ENCODE data around the gene LDLRAD4. TPM values are rescaled to one million over a fixed set of nuclear protein-coding genes. Genes with fewer than 3 reads are reported as not detected.

The LDLRAD4 gene
- polyA plus RNA-seq, 3 donors from 2014 or later = 4.8 to 11.3 (median 9.6) TPM

DNA sequence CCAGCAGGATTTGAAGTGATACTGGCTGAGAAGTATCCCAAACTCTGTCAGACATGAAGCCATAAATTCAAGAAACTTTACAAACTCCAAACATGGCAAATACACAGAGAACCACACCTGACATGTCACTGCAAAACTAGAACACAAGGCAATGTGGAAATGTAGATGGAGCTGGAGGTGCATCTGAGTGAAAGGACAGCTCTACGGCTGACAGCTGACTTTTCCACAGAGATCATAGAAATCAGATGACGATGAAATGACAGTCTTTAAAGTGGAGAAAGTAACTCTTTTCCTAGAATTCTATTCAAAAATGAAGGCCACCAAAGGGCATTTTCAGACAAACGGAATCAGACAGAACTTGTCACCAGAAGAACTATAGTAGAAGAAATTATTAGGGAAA lies 97.5 kb downstream of the LDLRAD4 start:
- no peak overlapping the region for H3K27ac Mint-ChIP-seq
- H3K27me3 Mint-ChIP-seq (ENCODE audit: low read depth in 3 of 3) = peaks cover 7 to 10% (median 8%) of the 10 kb centered on the region in 3 donors
- H3K4me1 Mint-ChIP-seq = peaks cover 1 to 10% of the 10 kb centered on the region in 2 donors

DNA sequence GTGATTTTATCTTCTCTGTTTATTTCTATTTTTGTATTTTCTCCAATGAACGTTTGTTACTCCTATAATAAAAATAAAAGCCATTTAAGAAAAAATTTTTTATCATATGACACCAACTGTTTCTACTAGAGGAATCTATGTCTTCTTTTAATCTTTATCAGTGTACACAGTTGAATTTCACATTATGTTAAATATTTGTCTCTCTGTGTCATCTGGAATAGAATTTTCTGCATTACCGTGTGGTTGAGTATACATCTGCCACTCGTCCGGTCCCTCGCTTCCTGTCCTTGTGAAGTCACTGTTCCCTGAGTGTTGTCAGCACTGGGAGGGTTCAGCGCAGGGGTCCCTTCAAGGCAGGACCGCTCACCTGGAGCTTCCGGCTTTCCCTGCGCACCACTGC lies 99.2 kb downstream of the LDLRAD4 start:
- Mint-ChIP-seq H3K9me3 (peaks cover 1 to 14% (median 3%) of the 10 kb centered on the region in 6 donors), H3K36me3 (peaks cover 0 to 3% (median 0%) of the 10 kb centered on the region in 3 donors), H3K4me1 (peaks cover 1 to 10% of the 10 kb centered on the region in 2 donors), H3K27me3 (ENCODE audit: low read depth in 3 of 3) (peaks cover 8 to 11% (median 10%) of the 10 kb centered on the region in 3 donors), H3K4me3 (no peak overlapping the region), H3K27ac (no peak overlapping the region)
- DNase-seq = no peak

More for the DNA sequence above, 97.5 kb downstream of the LDLRAD4 start:
- no peak for DNase-seq
- Mint-ChIP-seq H3K36me3 (peaks cover 0 to 3% (median 0%) of the 10 kb centered on the region in 3 donors), H3K9me3 (peaks cover 1 to 14% (median 3%) of the 10 kb centered on the region in 6 donors), H3K4me3 (no peak overlapping the region)

DNA sequence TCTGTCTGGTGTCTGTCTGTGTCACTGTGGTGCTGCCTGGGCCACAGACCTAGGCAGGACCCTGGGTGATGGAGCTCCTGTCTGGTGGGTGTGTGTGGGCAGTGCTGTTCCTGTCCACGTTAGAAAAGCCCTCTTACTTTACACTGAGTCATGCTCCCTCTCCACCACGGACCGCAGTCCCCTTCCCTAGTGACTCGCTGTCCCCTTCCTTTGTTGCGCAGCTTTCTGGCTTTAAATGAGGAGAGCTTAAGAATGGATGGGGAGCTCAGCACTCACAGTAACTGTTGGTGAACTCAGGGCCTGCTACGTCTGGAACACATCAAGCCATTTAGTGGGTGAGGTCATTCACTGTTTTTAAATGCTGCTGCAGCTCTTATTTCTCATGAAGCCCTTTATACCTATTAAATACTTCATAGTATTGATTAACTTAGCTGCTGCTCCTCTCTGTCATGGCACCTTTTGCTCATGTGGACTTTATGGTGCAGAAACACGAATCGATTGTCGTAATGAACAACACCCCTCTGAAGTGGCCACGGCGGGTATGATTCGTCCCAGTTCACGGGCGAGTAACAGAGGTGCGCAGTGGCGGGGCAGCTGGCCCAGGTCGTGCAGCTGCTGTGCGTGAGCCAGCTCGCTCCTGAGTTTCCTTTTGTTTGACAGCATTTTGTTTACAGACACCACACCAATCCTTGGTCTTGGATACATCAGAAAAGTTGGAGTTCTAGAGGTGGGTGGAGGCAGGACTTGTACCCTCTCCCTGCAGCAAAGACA lies 100.4 kb downstream of the LDLRAD4 start:
- DNase-seq = no peak
- H3K27ac Mint-ChIP-seq = no peak overlapping the region
- peaks cover 0 to under 1% of the 10 kb centered on the region in 2 donors for H3K4me1 Mint-ChIP-seq
- H3K9me3 Mint-ChIP-seq = peaks cover 1 to 14% (median 3%) of the 10 kb centered on the region in 6 donors
- H3K4me3 Mint-ChIP-seq = no peak overlapping the region
- H3K27me3 Mint-ChIP-seq (ENCODE audit: low read depth in 3 of 3) = peaks cover 8 to 11% (median 10%) of the 10 kb centered on the region in 3 donors
- H3K36me3 Mint-ChIP-seq = peaks cover 0 to 3% (median 0%) of the 10 kb centered on the region in 3 donors

DNA sequence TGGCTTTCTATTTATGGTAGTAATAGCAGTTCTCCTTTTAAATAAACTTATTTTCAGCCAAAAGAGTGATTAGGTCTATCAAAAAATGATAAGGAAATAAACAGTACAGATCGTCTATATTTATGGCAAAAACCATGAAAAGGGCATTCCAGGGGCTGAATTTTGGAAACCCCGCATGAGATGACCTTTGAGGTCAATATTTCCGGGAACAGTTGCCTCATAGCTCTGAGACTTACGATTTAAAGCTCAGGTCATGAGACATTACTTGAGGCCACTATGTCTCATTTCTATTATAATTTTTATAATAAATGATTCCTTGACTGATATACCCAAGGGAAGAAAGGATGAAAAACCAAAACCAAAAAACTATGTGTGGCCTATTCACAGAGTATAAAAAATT lies 101.1 kb downstream of the LDLRAD4 start:
- peaks cover 0 to 3% (median 0%) of the 10 kb centered on the region in 3 donors for H3K36me3 Mint-ChIP-seq
- peaks cover 7 to 11% (median 8%) of the 10 kb centered on the region in 3 donors for H3K27me3 Mint-ChIP-seq (ENCODE audit: low read depth in 3 of 3)
- DNase-seq = no peak
- H3K4me1 Mint-ChIP-seq = no peaks in the 10 kb centered on the region
- H3K4me3 Mint-ChIP-seq = no peak overlapping the region
- H3K27ac Mint-ChIP-seq = no peak overlapping the region
- H3K9me3 Mint-ChIP-seq = peaks cover 1 to 11% (median 3%) of the 10 kb centered on the region in 6 donors

DNA sequence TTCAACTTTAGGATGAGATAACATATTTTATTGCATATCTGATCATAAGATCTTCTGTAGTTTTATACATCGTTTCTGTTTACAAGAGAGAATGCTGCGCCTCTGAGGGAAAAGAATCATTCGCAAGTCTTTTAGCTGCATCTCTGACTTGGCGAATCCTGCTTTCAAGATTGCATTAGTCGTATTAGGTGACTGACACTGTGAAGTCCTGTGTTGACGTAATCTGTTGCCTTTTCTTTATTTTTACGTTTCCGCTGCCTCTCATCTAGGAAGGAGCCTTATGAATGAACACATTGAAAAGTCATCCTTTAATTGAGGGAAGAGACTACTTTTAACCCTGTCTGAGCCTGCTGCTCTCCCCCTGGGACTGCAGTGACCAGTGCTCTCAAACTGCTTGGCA lies 101.5 kb downstream of the LDLRAD4 start:
- peaks cover 1 to 9% (median 3%) of the 10 kb centered on the region in 6 donors for H3K9me3 Mint-ChIP-seq
- peaks cover 4 to 11% (median 8%) of the 10 kb centered on the region in 3 donors for H3K27me3 Mint-ChIP-seq (ENCODE audit: low read depth in 3 of 3)
- peaks cover 0 to 3% (median 0%) of the 10 kb centered on the region in 3 donors for H3K36me3 Mint-ChIP-seq
- H3K4me3 Mint-ChIP-seq = no peak overlapping the region
- no peak overlapping the region for H3K27ac Mint-ChIP-seq
- no peaks in the 10 kb centered on the region for H3K4me1 Mint-ChIP-seq
- DNase-seq = no peak

DNA sequence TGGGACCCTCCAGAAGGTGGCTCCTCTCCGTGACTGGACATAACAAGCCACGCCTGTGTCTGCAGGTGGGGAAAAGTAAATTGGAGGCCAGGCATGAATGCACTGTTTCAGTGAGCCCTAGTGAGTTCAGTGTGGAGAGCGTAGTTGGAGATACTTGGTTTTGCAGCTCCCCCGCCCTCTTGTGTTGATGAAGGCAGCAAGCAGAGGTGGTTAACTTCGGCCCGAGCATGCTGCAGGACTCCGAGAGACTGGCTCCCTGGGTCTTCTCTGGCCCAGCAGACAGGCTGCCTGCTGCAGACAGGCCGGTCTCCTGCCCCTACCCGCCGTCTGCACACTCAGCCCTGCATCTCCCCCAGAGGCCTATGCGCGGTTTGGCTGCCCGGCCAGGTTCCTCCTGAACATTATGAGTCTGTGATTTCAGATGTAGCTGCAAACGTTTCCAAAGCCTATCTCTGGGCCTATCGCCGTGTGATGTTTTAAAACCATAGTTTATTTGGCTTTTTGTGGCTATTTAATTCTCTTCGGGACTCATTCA lies 102.4 kb downstream of the LDLRAD4 start:
- peaks cover 0 to 5% (median under 1%) of the 10 kb centered on the region in 6 donors for H3K9me3 Mint-ChIP-seq
- no peaks in the 10 kb centered on the region for H3K36me3 Mint-ChIP-seq
- peaks cover 2 to 7% (median 6%) of the 10 kb centered on the region in 3 donors for H3K27me3 Mint-ChIP-seq (ENCODE audit: low read depth in 3 of 3)
- no peaks in the 10 kb centered on the region for H3K4me1 Mint-ChIP-seq
- no peak for DNase-seq
- no peak overlapping the region for H3K4me3 Mint-ChIP-seq
- no peak overlapping the region for H3K27ac Mint-ChIP-seq

DNA sequence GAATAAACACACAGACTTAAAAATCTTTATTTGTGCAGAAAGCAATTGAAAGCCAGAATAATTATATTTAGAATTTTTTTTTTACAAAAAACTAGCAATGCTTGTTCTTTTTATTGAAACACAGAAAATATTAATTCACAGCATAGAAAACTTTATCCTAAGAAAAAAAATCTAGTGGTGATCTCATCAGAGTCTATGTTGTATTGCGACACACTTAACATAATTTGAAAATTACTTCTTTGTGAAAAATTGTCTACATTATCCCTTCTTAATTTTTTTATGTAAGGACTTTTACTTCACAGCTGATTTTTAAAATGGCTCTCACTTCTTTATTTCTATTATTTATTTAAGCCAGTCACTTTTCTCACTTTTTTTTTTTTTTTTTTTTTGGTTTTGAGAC lies 103.4 kb downstream of the LDLRAD4 start:
- DNase-seq = no peak
- H3K4me3 Mint-ChIP-seq = no peak overlapping the region
- H3K27ac Mint-ChIP-seq = no peak overlapping the region
- peaks cover 0 to 2% (median 0%) of the 10 kb centered on the region in 6 donors for H3K9me3 Mint-ChIP-seq
- no peaks in the 10 kb centered on the region for H3K36me3 Mint-ChIP-seq
- H3K27me3 Mint-ChIP-seq (ENCODE audit: low read depth in 3 of 3) = peaks cover 0 to 6% (median 6%) of the 10 kb centered on the region in 3 donors
- no peaks in the 10 kb centered on the region for H3K4me1 Mint-ChIP-seq

DNA sequence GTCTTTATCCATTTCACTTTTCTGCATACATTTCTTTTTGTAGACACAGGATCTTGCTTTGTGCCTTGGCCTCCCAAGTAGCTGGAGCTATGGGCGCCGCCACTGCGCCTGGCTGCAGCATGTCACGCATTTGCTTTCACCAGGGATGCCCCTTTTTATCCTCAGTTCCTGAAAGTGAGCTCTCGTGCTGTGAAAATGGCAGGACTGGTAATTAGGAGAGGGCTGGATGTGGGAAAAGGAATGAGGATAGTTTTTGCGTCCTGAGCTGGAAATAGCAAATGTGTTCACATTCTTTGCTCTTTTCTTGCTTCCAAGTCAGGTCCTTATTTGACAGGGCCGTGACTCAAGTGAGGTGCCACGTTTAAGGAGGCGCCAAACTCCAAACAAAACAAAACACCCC lies 104.6 kb downstream of the LDLRAD4 start:
- Mint-ChIP-seq H3K27ac (no peak overlapping the region), H3K9me3 (peaks cover 0 to 2% (median 0%) of the 10 kb centered on the region in 6 donors), H3K36me3 (no peaks in the 10 kb centered on the region), H3K27me3 (ENCODE audit: low read depth in 3 of 3) (peaks cover 0 to 6% (median 3%) of the 10 kb centered on the region in 3 donors), H3K4me3 (no peak overlapping the region), H3K4me1 (no peaks in the 10 kb centered on the region)
- DNase-seq = no peak

DNA sequence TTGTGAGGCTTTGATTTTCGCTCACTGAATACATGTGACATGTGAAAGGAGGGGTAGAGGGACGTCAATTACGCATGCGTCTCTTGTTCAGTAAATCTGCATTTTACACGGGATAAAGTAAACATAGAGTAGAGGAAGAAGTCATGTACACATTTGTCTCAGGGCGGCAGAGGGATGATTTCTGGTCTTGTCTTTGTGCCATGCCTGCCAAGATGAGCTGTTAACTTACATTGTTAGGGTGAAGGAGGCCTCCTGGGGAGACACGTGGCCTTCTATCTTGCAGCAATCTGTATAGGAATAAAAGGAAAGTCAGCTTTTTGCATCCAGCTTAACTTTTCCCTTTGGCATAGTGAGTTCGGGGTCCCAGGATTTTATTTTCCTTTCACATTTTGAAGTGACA lies 106.3 kb downstream of the LDLRAD4 start:
- Mint-ChIP-seq H3K4me3 (no peak overlapping the region), H3K36me3 (no peaks in the 10 kb centered on the region), H3K27me3 (ENCODE audit: low read depth in 3 of 3) (peaks cover 0 to 5% (median 0%) of the 10 kb centered on the region in 3 donors), H3K9me3 (peaks cover 0 to 2% (median 0%) of the 10 kb centered on the region in 6 donors), H3K4me1 (no peaks in the 10 kb centered on the region), H3K27ac (no peak overlapping the region)
- DNase-seq = no peak

DNA sequence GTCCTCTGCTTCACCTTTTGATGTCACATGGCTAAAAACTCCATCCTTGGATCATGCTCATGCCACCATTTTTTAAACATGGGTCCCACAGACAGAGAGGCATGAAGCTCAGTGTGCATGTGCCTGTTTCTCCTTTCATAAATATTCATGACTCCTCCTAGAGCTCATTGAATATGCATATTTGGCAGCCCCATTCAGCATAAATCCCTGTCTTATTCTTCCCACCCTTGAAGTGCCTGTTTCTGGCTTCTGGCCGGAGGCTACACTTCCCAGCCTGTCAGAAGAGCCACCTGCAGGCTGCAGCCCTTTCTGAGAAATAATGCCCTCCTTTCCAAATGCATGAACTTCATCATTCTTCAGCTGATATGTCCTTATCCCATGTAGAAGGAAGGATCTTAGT lies 109.7 kb downstream of the LDLRAD4 start:
- Mint-ChIP-seq H3K9me3 (peaks cover 0 to 2% (median 0%) of the 10 kb centered on the region in 6 donors), H3K27ac (no peak overlapping the region), H3K4me3 (no peak overlapping the region), H3K27me3 (ENCODE audit: low read depth in 3 of 3) (peaks cover 0 to 3% (median under 1%) of the 10 kb centered on the region in 3 donors), H3K4me1 (no peaks in the 10 kb centered on the region), H3K36me3 (no peaks in the 10 kb centered on the region)
- DNase-seq = no peak

DNA sequence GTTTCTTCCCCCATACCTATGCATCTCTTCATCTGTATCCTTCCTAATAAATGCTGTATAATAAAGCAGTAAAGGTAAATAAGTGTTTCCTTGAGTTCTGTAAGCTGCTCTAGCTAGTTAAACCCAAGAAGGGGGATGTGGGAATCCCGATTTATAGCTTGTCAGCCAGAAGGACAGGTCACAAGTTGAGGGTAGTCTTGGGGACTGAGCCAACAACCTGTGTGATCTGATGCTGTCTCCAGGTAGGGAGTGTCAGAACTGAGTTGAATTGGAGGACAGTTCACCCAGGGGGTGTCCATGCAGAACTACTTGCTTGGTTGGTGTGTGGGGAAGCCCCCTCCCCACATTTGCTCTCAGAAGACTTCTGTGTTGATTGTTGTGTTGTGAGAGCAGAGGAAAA lies 112.4 kb downstream of the LDLRAD4 start:
- H3K4me1 Mint-ChIP-seq = no peaks in the 10 kb centered on the region
- no peak for DNase-seq
- H3K27me3 Mint-ChIP-seq (ENCODE audit: low read depth in 3 of 3) = peaks cover 0 to 13% (median 4%) of the 10 kb centered on the region in 3 donors
- H3K27ac Mint-ChIP-seq = no peak overlapping the region
- no peak overlapping the region for H3K4me3 Mint-ChIP-seq
- no peaks in the 10 kb centered on the region for H3K9me3 Mint-ChIP-seq
- H3K36me3 Mint-ChIP-seq = no peaks in the 10 kb centered on the region

DNA sequence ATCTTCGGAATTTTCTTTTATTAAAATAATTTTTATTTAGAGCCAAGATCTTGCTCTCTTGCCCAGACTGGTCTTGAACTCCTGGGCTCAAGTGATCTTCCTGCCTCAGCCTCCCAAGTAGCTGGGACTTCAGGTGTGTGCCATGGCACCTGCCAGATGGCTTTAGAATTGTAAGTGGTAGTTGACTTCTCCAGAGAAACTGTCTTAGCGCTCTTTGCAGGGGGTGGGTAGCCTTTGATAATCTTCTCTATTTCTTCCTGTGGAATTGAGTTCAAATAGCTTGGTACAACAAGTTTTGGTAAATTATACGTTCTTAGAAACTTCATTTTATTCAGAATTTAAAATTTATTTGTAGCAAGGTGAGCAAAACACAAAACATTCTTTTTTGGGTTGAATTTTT lies 113.3 kb downstream of the LDLRAD4 start:
- no peaks in the 10 kb centered on the region for H3K9me3 Mint-ChIP-seq
- H3K27me3 Mint-ChIP-seq (ENCODE audit: low read depth in 3 of 3) = peaks cover 3 to 14% (median 4%) of the 10 kb centered on the region in 3 donors
- no peak overlapping the region for H3K27ac Mint-ChIP-seq
- H3K36me3 Mint-ChIP-seq = no peaks in the 10 kb centered on the region
- no peak for DNase-seq
- no peaks in the 10 kb centered on the region for H3K4me1 Mint-ChIP-seq
- no peak overlapping the region for H3K4me3 Mint-ChIP-seq

DNA sequence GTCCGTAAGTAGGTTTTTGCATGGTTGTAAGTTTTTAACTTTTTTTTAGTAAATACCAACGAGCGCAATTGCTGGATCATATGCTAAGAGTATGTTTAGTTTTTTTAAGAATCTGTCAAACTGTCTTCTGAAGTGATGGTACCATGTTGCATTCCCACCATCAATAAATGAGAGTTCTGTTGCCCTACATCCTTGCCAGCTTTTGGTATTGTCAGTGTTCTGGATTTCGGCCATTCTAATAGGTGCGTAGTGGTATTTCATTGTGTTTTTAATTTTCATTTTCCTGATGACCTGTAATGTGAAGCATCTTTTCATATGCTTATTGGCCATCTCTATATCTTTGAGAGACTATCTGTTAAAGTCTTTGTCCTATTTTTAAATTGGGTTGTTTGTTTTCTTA lies 114.3 kb downstream of the LDLRAD4 start:
- Mint-ChIP-seq H3K9me3 (no peaks in the 10 kb centered on the region), H3K27ac (no peak overlapping the region), H3K4me1 (no peaks in the 10 kb centered on the region), H3K36me3 (no peaks in the 10 kb centered on the region), H3K4me3 (no peak overlapping the region), H3K27me3 (ENCODE audit: low read depth in 3 of 3) (peaks cover 3 to 14% (median 4%) of the 10 kb centered on the region in 3 donors)
- no peak for DNase-seq

DNA sequence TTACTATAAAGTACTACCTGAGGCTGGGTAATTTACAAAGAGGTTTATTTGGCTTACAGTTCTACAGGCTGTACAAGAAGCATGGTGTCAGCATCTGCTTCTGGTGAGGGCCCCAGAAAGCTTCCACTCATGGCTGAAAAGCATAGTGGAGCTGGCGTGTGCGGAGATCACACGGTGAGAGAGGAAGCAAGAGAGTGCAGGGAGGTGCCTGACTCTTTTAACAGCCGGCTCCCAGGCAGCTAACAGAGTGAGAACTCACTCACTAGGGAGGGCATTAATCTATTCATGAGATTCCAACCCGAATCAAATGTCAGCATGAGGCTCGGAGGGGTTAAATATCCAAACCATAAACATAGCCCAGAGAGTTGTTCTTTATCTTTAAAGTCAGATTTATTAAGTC lies 117.3 kb downstream of the LDLRAD4 start:
- Mint-ChIP-seq H3K27ac (no peak overlapping the region), H3K27me3 (ENCODE audit: low read depth in 3 of 3) (peaks cover 3 to 22% (median 4%) of the 10 kb centered on the region in 3 donors), H3K36me3 (no peaks in the 10 kb centered on the region), H3K9me3 (no peaks in the 10 kb centered on the region), H3K4me1 (no peaks in the 10 kb centered on the region), H3K4me3 (no peak overlapping the region)
- DNase-seq = no peak

All from immature natural killer cell (primary cell).